ENCODE data around the gene COBLL1. TPM values are rescaled to one million over a fixed set of nuclear protein-coding genes. Genes with fewer than 3 reads are reported as not detected.

Gene COBLL1
- total RNA-seq, 1 experiment from 2014 or later: 8.0 TPM

- Histone ChIP-seq H3K4me3 (peak overlapping the region; percentile 85), H3K9me3 (ENCODE audit: insufficient read depth, low read depth) (no peaks in the 10 kb centered on the region), H3F3A (ENCODE audit: insufficient read depth, low read depth) (peaks cover 6% of the 10 kb centered on the region; the same call in 1 of the 2 replicates), H3K27ac (peak overlapping the region; percentile 69; the same call in 1 of the 2 replicates), H3K9me2 (ENCODE audit: insufficient read depth) (no peaks in the 10 kb centered on the region), H2AFZ (peak overlapping the region; percentile 92), H3K4me1 (replicated peaks; ENCODE audit: insufficient read depth) (peaks cover 19% of the 10 kb centered on the region), H3K79me2 (ENCODE audit: low read depth) (no peaks in the 10 kb centered on the region), H4K20me1 (ENCODE audit: insufficient read depth) (no peaks in the 10 kb centered on the region), H3K36me3 (ENCODE audit: low read depth) (no peaks in the 10 kb centered on the region), H3K4me2 (peak overlapping the region; percentile 92), H3K27me3 (ENCODE audit: insufficient read depth, low read depth) (no peaks in the 10 kb centered on the region)
- intact Hi-C loops (cut with micrococcal nuclease; ENCODE audit: unreplicated experiment): no loop called here
- peak; percentile 19 to 35 for DNase-seq
- ChIA-PET POLR2A (ENCODE audit: unreplicated experiment) (no interaction called here), CTCF (interaction anchor here (0.5 to 1.5 kb wide), 2 partner anchors 74 to 75 kb away, joined by 3 to 4 read pairs; no protein-coding TSS in a partner anchor)
- TF ChIP-seq, protein P1, sequence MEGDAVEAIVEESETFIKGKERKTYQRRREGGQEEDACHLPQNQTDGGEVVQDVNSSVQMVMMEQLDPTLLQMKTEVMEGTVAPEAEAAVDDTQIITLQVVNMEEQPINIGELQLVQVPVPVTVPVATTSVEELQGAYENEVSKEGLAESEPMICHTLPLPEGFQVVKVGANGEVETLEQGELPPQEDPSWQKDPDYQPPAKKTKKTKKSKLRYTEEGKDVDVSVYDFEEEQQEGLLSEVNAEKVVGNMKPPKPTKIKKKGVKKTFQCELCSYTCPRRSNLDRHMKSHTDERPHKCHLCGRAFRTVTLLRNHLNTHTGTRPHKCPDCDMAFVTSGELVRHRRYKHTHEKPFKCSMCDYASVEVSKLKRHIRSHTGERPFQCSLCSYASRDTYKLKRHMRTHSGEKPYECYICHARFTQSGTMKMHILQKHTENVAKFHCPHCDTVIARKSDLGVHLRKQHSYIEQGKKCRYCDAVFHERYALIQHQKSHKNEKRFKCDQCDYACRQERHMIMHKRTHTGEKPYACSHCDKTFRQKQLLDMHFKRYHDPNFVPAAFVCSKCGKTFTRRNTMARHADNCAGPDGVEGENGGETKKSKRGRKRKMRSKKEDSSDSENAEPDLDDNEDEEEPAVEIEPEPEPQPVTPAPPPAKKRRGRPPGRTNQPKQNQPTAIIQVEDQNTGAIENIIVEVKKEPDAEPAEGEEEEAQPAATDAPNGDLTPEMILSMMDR (conservative IDR thresholded peaks at IDR 0.05): no peak
- TF ChIP-seq EZH2 (IDR thresholded peaks at IDR 0.05; ENCODE audit: low read depth): no peak
- BruUV-seq (replicated peaks): no TSS peak
These were observed 1.1 kb downstream of the COBLL1 start for GRCh38 chr2:164840458-164840929.

- H3K4me3 ChIP-seq: peak overlapping the region; percentile 85
- peaks cover 19% of the 10 kb centered on the region for H3K4me1 ChIP-seq (replicated peaks; ENCODE audit: insufficient read depth)
- H3K9me3 ChIP-seq (ENCODE audit: insufficient read depth, low read depth): no peaks in the 10 kb centered on the region
- H3K9me2 ChIP-seq (ENCODE audit: insufficient read depth): no peaks in the 10 kb centered on the region
- peak overlapping the region; percentile 92 for H3K4me2 ChIP-seq
- H3K36me3 ChIP-seq (ENCODE audit: low read depth): no peaks in the 10 kb centered on the region
- BruUV-seq (replicated peaks): no TSS peak
- ChIA-PET CTCF (interaction anchor here (1.5 kb wide), 1 partner anchor 74 kb away, joined by 4 read pairs; no protein-coding TSS in a partner anchor), POLR2A (ENCODE audit: unreplicated experiment) (no interaction called here)
- H3K79me2 ChIP-seq (ENCODE audit: low read depth): no peaks in the 10 kb centered on the region
- H2AFZ ChIP-seq: peak overlapping the region; percentile 92; the same call in 1 of the 2 replicates
- intact Hi-C loops (cut with micrococcal nuclease; ENCODE audit: unreplicated experiment): no loop called here
- DNase-seq: no peak
- H3K27me3 ChIP-seq (ENCODE audit: insufficient read depth, low read depth): no peaks in the 10 kb centered on the region
- H3F3A ChIP-seq (ENCODE audit: insufficient read depth, low read depth): peaks cover 6% of the 10 kb centered on the region; the same call in 1 of the 2 replicates
- no peaks in the 10 kb centered on the region for H4K20me1 ChIP-seq (ENCODE audit: insufficient read depth)
- H3K27ac ChIP-seq: no peak overlapping the region
- TF ChIP-seq EZH2 (IDR thresholded peaks at IDR 0.05; ENCODE audit: low read depth): no peak
- TF ChIP-seq, protein P1 (conservative IDR thresholded peaks at IDR 0.05): no peak
These were observed 1.6 kb downstream of the COBLL1 start for GRCh38 chr2:164839914-164840457.

DNA sequence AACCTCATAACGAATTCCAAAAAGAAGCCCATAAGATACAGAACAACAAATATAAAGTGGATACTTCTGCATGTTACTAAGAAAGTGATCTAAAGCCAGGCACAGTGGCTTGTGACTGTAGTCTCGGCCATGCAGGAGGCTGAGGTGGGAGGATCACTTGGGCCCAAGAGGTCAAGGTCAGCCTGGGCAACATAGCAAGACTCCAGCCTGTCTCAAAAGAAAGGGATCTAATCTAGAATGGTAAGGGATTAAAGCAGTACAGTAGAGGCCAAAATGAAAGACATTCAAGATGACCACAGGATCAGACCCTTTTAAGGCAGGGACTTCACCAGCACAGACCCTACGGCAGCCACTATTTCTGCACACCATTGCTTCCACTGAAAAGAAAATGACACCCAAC, 3.8 kb downstream of the COBLL1 start:
- H3K27me3 ChIP-seq (ENCODE audit: insufficient read depth, low read depth): no peaks in the 10 kb centered on the region
- no peak overlapping the region for H2AFZ ChIP-seq
- ChIA-PET POLR2A (ENCODE audit: unreplicated experiment) (no interaction called here), CTCF (no interaction called here)
- TF ChIP-seq, protein P1 (conservative IDR thresholded peaks at IDR 0.05): no peak
- TF ChIP-seq EZH2 (IDR thresholded peaks at IDR 0.05; ENCODE audit: low read depth): no peak
- no peak for DNase-seq
- H3K27ac ChIP-seq: no peak overlapping the region
- peaks cover 9% of the 10 kb centered on the region for H3K4me1 ChIP-seq (replicated peaks; ENCODE audit: insufficient read depth)
- no peaks in the 10 kb centered on the region for H3K9me3 ChIP-seq (ENCODE audit: insufficient read depth, low read depth)
- H3K79me2 ChIP-seq (ENCODE audit: low read depth): no peaks in the 10 kb centered on the region
- no peaks in the 10 kb centered on the region for H3K36me3 ChIP-seq (ENCODE audit: low read depth)
- BruUV-seq (replicated peaks): no TSS peak
- intact Hi-C loops (cut with micrococcal nuclease; ENCODE audit: unreplicated experiment): no loop called here
- no peaks in the 10 kb centered on the region for H4K20me1 ChIP-seq (ENCODE audit: insufficient read depth)
- no peaks in the 10 kb centered on the region; the same call in 1 of the 2 replicates for H3F3A ChIP-seq (ENCODE audit: insufficient read depth, low read depth)
- no peaks in the 10 kb centered on the region for H3K9me2 ChIP-seq (ENCODE audit: insufficient read depth)
- no peak overlapping the region for H3K4me2 ChIP-seq
- H3K4me3 ChIP-seq: no peak overlapping the region
